Measurements from ENCODE around the gene CAVIN2. TPM values are rescaled to one million over a fixed set of nuclear protein-coding genes. Genes with fewer than 3 reads are reported as not detected.

Gene CAVIN2
- polyA plus RNA-seq, 1 donor, result 27.5 TPM

GRCh38 chr2:191854382-191855372, 7.8 kb upstream of the CAVIN2 start:
- Histone ChIP-seq H3K27ac (ENCODE audit: low read length) (no peak overlapping the region), H3K4me3 (ENCODE audit: low read length) (no peak overlapping the region), H3K27me3 (ENCODE audit: control insufficient read depth, insufficient read depth, low read length) (no peaks in the 10 kb centered on the region), H3K36me3 (ENCODE audit: control insufficient read depth, insufficient read depth, low read length) (no peaks in the 10 kb centered on the region), H3K4me1 (ENCODE audit: control insufficient read depth, insufficient read depth, low read length) (no peaks in the 10 kb centered on the region), H3K9me3 (ENCODE audit: control insufficient read depth, low read depth, low read length) (no peaks in the 10 kb centered on the region)
- 94% methylated on average over 2 of the region's 6 CpGs for WGBS (ENCODE audit: insufficient coverage, low lambda C conversion rate)
- no peak for DNase-seq

GRCh38 chr2:191853843-191854242, 7.0 kb upstream of the CAVIN2 start:
- H3K36me3 ChIP-seq (ENCODE audit: control insufficient read depth, insufficient read depth, low read length), result no peaks in the 10 kb centered on the region
- WGBS (ENCODE audit: insufficient coverage, low lambda C conversion rate), result no CpG with 5 or more reads among the region's 4 CpGs
- H3K4me1 ChIP-seq (ENCODE audit: control insufficient read depth, insufficient read depth, low read length), result no peaks in the 10 kb centered on the region
- H3K4me3 ChIP-seq (ENCODE audit: low read length), result no peak overlapping the region
- no peaks in the 10 kb centered on the region for H3K9me3 ChIP-seq (ENCODE audit: control insufficient read depth, low read depth, low read length)
- no peak overlapping the region for H3K27ac ChIP-seq (ENCODE audit: low read length)
- DNase-seq, result no peak
- no peaks in the 10 kb centered on the region for H3K27me3 ChIP-seq (ENCODE audit: control insufficient read depth, insufficient read depth, low read length)

- Histone ChIP-seq H3K27ac (ENCODE audit: low read length) (no peak overlapping the region), H3K4me3 (ENCODE audit: low read length) (no peak overlapping the region), H3K36me3 (ENCODE audit: control insufficient read depth, insufficient read depth, low read length) (no peaks in the 10 kb centered on the region), H3K27me3 (ENCODE audit: control insufficient read depth, insufficient read depth, low read length) (no peaks in the 10 kb centered on the region), H3K9me3 (ENCODE audit: control insufficient read depth, low read depth, low read length) (no peaks in the 10 kb centered on the region), H3K4me1 (ENCODE audit: control insufficient read depth, insufficient read depth, low read length) (no peaks in the 10 kb centered on the region)
- no peak for DNase-seq
- WGBS (ENCODE audit: insufficient coverage, low lambda C conversion rate), result 83% methylated on average over 1 of the region's 5 CpGs
Observed at GRCh38 chr2:191851158-191851557, 4.3 kb upstream of the CAVIN2 start.

GRCh38 chr2:191848771-191849767, 2.2 kb upstream of the CAVIN2 start:
- Histone ChIP-seq H3K36me3 (ENCODE audit: control insufficient read depth, insufficient read depth, low read length) (no peaks in the 10 kb centered on the region), H3K27me3 (ENCODE audit: control insufficient read depth, insufficient read depth, low read length) (no peaks in the 10 kb centered on the region), H3K27ac (ENCODE audit: low read length) (no peak overlapping the region), H3K9me3 (ENCODE audit: control insufficient read depth, low read depth, low read length) (no peaks in the 10 kb centered on the region), H3K4me1 (ENCODE audit: control insufficient read depth, insufficient read depth, low read length) (no peaks in the 10 kb centered on the region), H3K4me3 (ENCODE audit: low read length) (no peak overlapping the region)
- WGBS (ENCODE audit: insufficient coverage, low lambda C conversion rate), result 100% methylated on average over 3 of the region's 7 CpGs
- DNase-seq, result no peak

GRCh38 chr2:191847764-191848163, 876 bp upstream of the CAVIN2 start:
- Histone ChIP-seq H3K9me3 (ENCODE audit: control insufficient read depth, low read depth, low read length) (no peaks in the 10 kb centered on the region), H3K4me3 (ENCODE audit: low read length) (no peak overlapping the region), H3K4me1 (ENCODE audit: control insufficient read depth, insufficient read depth, low read length) (no peaks in the 10 kb centered on the region), H3K27me3 (ENCODE audit: control insufficient read depth, insufficient read depth, low read length) (no peaks in the 10 kb centered on the region), H3K27ac (ENCODE audit: low read length) (no peak overlapping the region), H3K36me3 (ENCODE audit: control insufficient read depth, insufficient read depth, low read length) (no peaks in the 10 kb centered on the region)
- WGBS (ENCODE audit: insufficient coverage, low lambda C conversion rate), result no CpG with 5 or more reads among the region's 4 CpGs
- DNase-seq, result no peak

GRCh38 chr2:191845876-191846514, 893 bp downstream of the CAVIN2 start:
- no peaks in the 10 kb centered on the region for H3K36me3 ChIP-seq (ENCODE audit: control insufficient read depth, insufficient read depth, low read length)
- WGBS (ENCODE audit: insufficient coverage, low lambda C conversion rate), result no CpG with 5 or more reads among the region's 11 CpGs
- no peaks in the 10 kb centered on the region for H3K4me1 ChIP-seq (ENCODE audit: control insufficient read depth, insufficient read depth, low read length)
- H3K27ac ChIP-seq (ENCODE audit: low read length), result peak overlapping the region; percentile 1
- no peaks in the 10 kb centered on the region for H3K9me3 ChIP-seq (ENCODE audit: control insufficient read depth, low read depth, low read length)
- H3K27me3 ChIP-seq (ENCODE audit: control insufficient read depth, insufficient read depth, low read length), result no peaks in the 10 kb centered on the region
- H3K4me3 ChIP-seq (ENCODE audit: low read length), result peak overlapping the region; percentile 38
- DNase-seq, result no peak

GRCh38 chr2:191845248-191845715, 1.6 kb downstream of the CAVIN2 start:
- DNase-seq, result no peak
- H3K4me3 ChIP-seq (ENCODE audit: low read length), result peak overlapping the region; percentile 38
- H3K4me1 ChIP-seq (ENCODE audit: control insufficient read depth, insufficient read depth, low read length), result no peaks in the 10 kb centered on the region
- H3K27ac ChIP-seq (ENCODE audit: low read length), result no peak overlapping the region
- 48% methylated on average over 2 of the region's 9 CpGs for WGBS (ENCODE audit: insufficient coverage, low lambda C conversion rate)
- no peaks in the 10 kb centered on the region for H3K9me3 ChIP-seq (ENCODE audit: control insufficient read depth, low read depth, low read length)
- H3K27me3 ChIP-seq (ENCODE audit: control insufficient read depth, insufficient read depth, low read length), result no peaks in the 10 kb centered on the region
- no peaks in the 10 kb centered on the region for H3K36me3 ChIP-seq (ENCODE audit: control insufficient read depth, insufficient read depth, low read length)

- no peaks in the 10 kb centered on the region for H3K27me3 ChIP-seq (ENCODE audit: control insufficient read depth, insufficient read depth, low read length)
- no peak for DNase-seq
- H3K4me3 ChIP-seq (ENCODE audit: low read length), result peak overlapping the region; percentile 38
- H3K27ac ChIP-seq (ENCODE audit: low read length), result no peak overlapping the region
- H3K36me3 ChIP-seq (ENCODE audit: control insufficient read depth, insufficient read depth, low read length), result no peaks in the 10 kb centered on the region
- no peaks in the 10 kb centered on the region for H3K9me3 ChIP-seq (ENCODE audit: control insufficient read depth, low read depth, low read length)
- WGBS (ENCODE audit: insufficient coverage, low lambda C conversion rate), result no CpG with 5 or more reads among the region's 1 CpG
- H3K4me1 ChIP-seq (ENCODE audit: control insufficient read depth, insufficient read depth, low read length), result no peaks in the 10 kb centered on the region
Observed at GRCh38 chr2:191844706-191845105, 2.2 kb downstream of the CAVIN2 start.

- H3K4me3 ChIP-seq (ENCODE audit: low read length), result no peak overlapping the region
- H3K27ac ChIP-seq (ENCODE audit: low read length), result no peak overlapping the region
- 50% methylated on average over 1 of the region's 2 CpGs for WGBS (ENCODE audit: insufficient coverage, low lambda C conversion rate)
Observed at GRCh38 chr2:191840921-191841320, 6.0 kb downstream of the CAVIN2 start.

More at GRCh38 chr2:191840921-191841320, 6.0 kb downstream of the CAVIN2 start:
- Histone ChIP-seq H3K27me3 (ENCODE audit: control insufficient read depth, insufficient read depth, low read length) (no peaks in the 10 kb centered on the region), H3K36me3 (ENCODE audit: control insufficient read depth, insufficient read depth, low read length) (peaks cover 1% of the 10 kb centered on the region), H3K9me3 (ENCODE audit: control insufficient read depth, low read depth, low read length) (no peaks in the 10 kb centered on the region), H3K4me1 (ENCODE audit: control insufficient read depth, insufficient read depth, low read length) (no peaks in the 10 kb centered on the region)
- no peak for DNase-seq

All from large intestine (tissue), 3 donors.